ENCODE measurements around the gene ROGDI.

Gene ROGDI

GRCh38 chr16:4802659-4803287, 340 bp upstream of the ROGDI start:
- no peak for TF ChIP-seq CTCF (IDR thresholded peaks at IDR 0.05; ENCODE audit: extremely low read depth, missing control alignments)
- peak; percentile 97 for DNase-seq (ENCODE audit: low spot score)

- no peak for TF ChIP-seq CTCF (IDR thresholded peaks at IDR 0.05; ENCODE audit: extremely low read depth, missing control alignments)
- DNase-seq (ENCODE audit: low spot score) = no peak
Measured at GRCh38 chr16:4801051-4801961, 1.1 kb downstream of the ROGDI start.

- peak; percentile 75 for DNase-seq (ENCODE audit: low spot score)
- no peak for TF ChIP-seq CTCF (IDR thresholded peaks at IDR 0.05; ENCODE audit: extremely low read depth, missing control alignments)
Measured at GRCh38 chr16:4800290-4801041, 2.0 kb downstream of the ROGDI start.

GRCh38 chr16:4799171-4799855, 3.1 kb downstream of the ROGDI start:
- no peak for DNase-seq (ENCODE audit: low spot score)
- no peak for TF ChIP-seq CTCF (IDR thresholded peaks at IDR 0.05; ENCODE audit: extremely low read depth, missing control alignments)

- no peak for DNase-seq (ENCODE audit: low spot score)
- TF ChIP-seq CTCF (IDR thresholded peaks at IDR 0.05; ENCODE audit: extremely low read depth, missing control alignments) = no peak
Measured at GRCh38 chr16:4798456-4798855, 4.0 kb downstream of the ROGDI start.

GRCh38 chr16:4797805-4798252, 4.6 kb downstream of the ROGDI start:
- no peak for DNase-seq (ENCODE audit: low spot score)
- TF ChIP-seq CTCF (IDR thresholded peaks at IDR 0.05; ENCODE audit: extremely low read depth, missing control alignments) = no peak
